SK-N-SH treated with all-trans-retinoic acid at 6 μM for 48 hours (cell line): ENCODE results near the gene SART3.

Experiments
- ARNTL ChIP-seq: fragments of 450-650 bp; formaldehyde crosslinking; IDR thresholded peaks from 2 replicates; pipeline ENCODE4 v1.5.0; 2020; ENCODE audit warnings: low read depth, mild to moderate bottlenecking, moderate library complexity, borderline replicate concordance
- GLIS3 ChIP-seq: fragments of 250-450 bp; sonication (Bioruptor Pico); IDR thresholded peaks from 2 replicates; pipeline ENCODE4 v1.5.0; 2020; ENCODE audit warnings: mild to moderate bottlenecking, moderate library complexity
- ISL1 ChIP-seq: fragments of 250-450 bp; sonication (Bioruptor Pico); IDR thresholded peaks from 2 replicates; pipeline ENCODE4 v2.1.2; 2022; ENCODE audit warnings: mild to moderate bottlenecking, moderate library complexity
- OSR1 ChIP-seq: fragments of 250-450 bp; sonication (Bioruptor Pico); IDR thresholded peaks from 2 replicates; pipeline ENCODE4 v1.8.0; 2022; ENCODE audit warnings: moderate library complexity, mild to moderate bottlenecking, inconsistent platforms
- PPARA ChIP-seq: fragments of 250-450 bp; sonication (Bioruptor Pico); IDR thresholded peaks from 2 replicates; pipeline ENCODE4 v1.5.0; 2020; ENCODE audit warnings: mild to moderate bottlenecking, borderline replicate concordance
- RARB ChIP-seq: fragments of 250-450 bp; sonication (Bioruptor Pico); IDR thresholded peaks from 2 replicates; pipeline ENCODE4 v1.8.0; 2021; ENCODE audit warnings: mild to moderate bottlenecking, moderate library complexity
- TCF4 ChIP-seq: fragments of 250-450 bp; sonication (Bioruptor Pico); IDR thresholded peaks from 2 replicates; pipeline ENCODE4 v1.8.0; 2021; ENCODE audit warnings: mild to moderate bottlenecking, moderate library complexity, borderline replicate concordance
- TF ChIP-seq, protein P1 (sequence below): fragments of 250-450 bp; sonication (Bioruptor Pico); IDR thresholded peaks from 2 replicates; pipeline ENCODE4 v1.8.0; 2020; ENCODE audit warnings: mild to moderate bottlenecking, moderate library complexity, borderline replicate concordance

DNA sequence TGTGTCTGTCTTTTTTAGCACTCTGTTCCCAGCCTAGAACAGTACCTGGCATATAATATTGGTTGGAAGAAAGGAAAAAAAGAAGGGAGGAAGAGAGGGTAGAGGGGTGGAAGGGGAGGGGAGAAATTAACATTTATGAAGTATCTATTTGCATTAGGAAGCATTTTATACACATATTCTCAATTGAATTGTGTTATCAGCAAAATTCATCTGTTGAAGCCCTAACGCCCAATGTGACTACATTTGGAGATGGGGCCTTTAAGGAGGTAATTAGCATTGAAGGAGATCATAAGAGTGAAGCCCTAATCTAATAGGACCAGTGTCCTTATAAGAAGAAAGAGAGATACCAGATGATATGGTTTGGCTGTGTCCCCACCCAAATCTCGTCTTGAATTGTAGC, 76.1 kb downstream of the SART3 start:
- no peak for TF ChIP-seq RARB (CRISPR knock-in tag)
- no peak for TF ChIP-seq GLIS3
- no peak for TF ChIP-seq ISL1 (CRISPR knock-in tag)
- no peak for TF ChIP-seq OSR1
- TF ChIP-seq, protein P1, sequence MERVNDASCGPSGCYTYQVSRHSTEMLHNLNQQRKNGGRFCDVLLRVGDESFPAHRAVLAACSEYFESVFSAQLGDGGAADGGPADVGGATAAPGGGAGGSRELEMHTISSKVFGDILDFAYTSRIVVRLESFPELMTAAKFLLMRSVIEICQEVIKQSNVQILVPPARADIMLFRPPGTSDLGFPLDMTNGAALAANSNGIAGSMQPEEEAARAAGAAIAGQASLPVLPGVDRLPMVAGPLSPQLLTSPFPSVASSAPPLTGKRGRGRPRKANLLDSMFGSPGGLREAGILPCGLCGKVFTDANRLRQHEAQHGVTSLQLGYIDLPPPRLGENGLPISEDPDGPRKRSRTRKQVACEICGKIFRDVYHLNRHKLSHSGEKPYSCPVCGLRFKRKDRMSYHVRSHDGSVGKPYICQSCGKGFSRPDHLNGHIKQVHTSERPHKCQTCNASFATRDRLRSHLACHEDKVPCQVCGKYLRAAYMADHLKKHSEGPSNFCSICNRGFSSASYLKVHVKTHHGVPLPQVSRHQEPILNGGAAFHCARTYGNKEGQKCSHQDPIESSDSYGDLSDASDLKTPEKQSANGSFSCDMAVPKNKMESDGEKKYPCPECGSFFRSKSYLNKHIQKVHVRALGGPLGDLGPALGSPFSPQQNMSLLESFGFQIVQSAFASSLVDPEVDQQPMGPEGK (CRISPR knock-in tag): no peak
- TF ChIP-seq ARNTL (CRISPR knock-in tag): no peak
- TF ChIP-seq TCF4 (CRISPR knock-in tag): no peak
- TF ChIP-seq PPARA (CRISPR knock-in tag): no peak
